ENCODE results near the gene ARL3. TPM values are rescaled to one million over a fixed set of nuclear protein-coding genes. Genes with fewer than 3 reads are reported as not detected.

ARL3 gene
- total and polyA plus RNA-seq, 10 donors = 2.2 to 5.1 (median 4.0) TPM

- no peak for DNase-seq
- Histone ChIP-seq H3K9me3 (no peaks in the 10 kb centered on the region), H3K4me3 (peak overlapping the region in 1 of 8 donors; percentile 51), H3K27ac (peak overlapping the region; percentile 46 to 89 (median 74)), H3K27me3 (replicated peaks in 1 of 7) (no peaks in the 10 kb centered on the region), H3K36me3 (no peaks in the 10 kb centered on the region), H3K4me1 (peaks cover 30 to 78% (median 59%) of the 10 kb centered on the region in 6 donors)
- TF ChIP-seq CTCF (IDR thresholded peaks at IDR 0.05 in 8 of 11, conservative IDR thresholded peaks at IDR 0.05 in 3 of 11) (no peak), POLR2A (IDR thresholded peaks at IDR 0.05) (no peak), POLR2AphosphoS5 (IDR thresholded peaks at IDR 0.05) (peak in 1 of 3 donors; percentile 72)
- 35 to 41% (median 38%) methylated on average over 16 of the region's 16 CpGs for WGBS, 5 donors
- intact Hi-C loops (cut with DNase I; ENCODE audit: low total_unique reads) = no loop called here
These were observed 38.3 kb downstream of the ARL3 start for GRCh38 chr10:102675666-102676533.

GRCh38 chr10:102675011-102675665, 39.1 kb downstream of the ARL3 start:
- intact Hi-C loops (cut with DNase I; ENCODE audit: low total_unique reads) = no loop called here
- peak overlapping the region in 1 of 8 donors; percentile 51 for H3K4me3 ChIP-seq
- no peaks in the 10 kb centered on the region for H3K27me3 ChIP-seq (replicated peaks in 1 of 7)
- DNase-seq = no peak
- peaks cover 30 to 86% (median 62%) of the 10 kb centered on the region in 6 donors for H3K4me1 ChIP-seq
- 51 to 74% (median 54%) methylated on average over 8 of the region's 8 CpGs for WGBS, 5 donors
- peak overlapping the region; percentile 46 to 89 (median 74) for H3K27ac ChIP-seq
- TF ChIP-seq POLR2A (IDR thresholded peaks at IDR 0.05) (no peak), POLR2AphosphoS5 (IDR thresholded peaks at IDR 0.05) (no peak), CTCF (IDR thresholded peaks at IDR 0.05 in 8 of 11, conservative IDR thresholded peaks at IDR 0.05 in 3 of 11) (no peak)
- no peaks in the 10 kb centered on the region for H3K36me3 ChIP-seq
- H3K9me3 ChIP-seq = no peaks in the 10 kb centered on the region

- H3K4me3 ChIP-seq = peak overlapping the region in 6 of 8 donors; percentile 12 to 51 (median 20)
- intact Hi-C loops (cut with DNase I; ENCODE audit: low total_unique reads) = no loop called here
- DNase-seq = no peak
- peaks cover 30 to 92% (median 67%) of the 10 kb centered on the region in 6 donors for H3K4me1 ChIP-seq
- WGBS, 5 donors = 10 to 55% (median 28%) methylated on average over 2 of the region's 2 CpGs
- H3K36me3 ChIP-seq = no peaks in the 10 kb centered on the region
- no peaks in the 10 kb centered on the region for H3K27me3 ChIP-seq (replicated peaks in 1 of 7)
- TF ChIP-seq CTCF (IDR thresholded peaks at IDR 0.05 in 8 of 11, conservative IDR thresholded peaks at IDR 0.05 in 3 of 11) (no peak), POLR2A (IDR thresholded peaks at IDR 0.05) (no peak), POLR2AphosphoS5 (IDR thresholded peaks at IDR 0.05) (no peak)
- peak overlapping the region in 7 of 8 donors; percentile 66 to 89 (median 76) for H3K27ac ChIP-seq
- H3K9me3 ChIP-seq = no peaks in the 10 kb centered on the region
These were observed 39.6 kb downstream of the ARL3 start for GRCh38 chr10:102674566-102674965.
